WI38 (cell line): Measurements from ENCODE around the gene RASAL3.

ENCODE experiments used
- H3K4me3 ChIP-seq: 2 replicates; pipeline ENCODE4 v1.5.1; 2011; ENCODE audit warnings: low read depth, mild to moderate bottlenecking, control low read depth, low read length
- TF ChIP-seq, protein P1 (sequence below): IDR thresholded peaks from 2 replicates; pipeline ENCODE4 v1.5.1; 2012; ENCODE audit warnings: low read depth, mild to moderate bottlenecking, control low read depth, low read length

RASAL3 gene

DNA sequence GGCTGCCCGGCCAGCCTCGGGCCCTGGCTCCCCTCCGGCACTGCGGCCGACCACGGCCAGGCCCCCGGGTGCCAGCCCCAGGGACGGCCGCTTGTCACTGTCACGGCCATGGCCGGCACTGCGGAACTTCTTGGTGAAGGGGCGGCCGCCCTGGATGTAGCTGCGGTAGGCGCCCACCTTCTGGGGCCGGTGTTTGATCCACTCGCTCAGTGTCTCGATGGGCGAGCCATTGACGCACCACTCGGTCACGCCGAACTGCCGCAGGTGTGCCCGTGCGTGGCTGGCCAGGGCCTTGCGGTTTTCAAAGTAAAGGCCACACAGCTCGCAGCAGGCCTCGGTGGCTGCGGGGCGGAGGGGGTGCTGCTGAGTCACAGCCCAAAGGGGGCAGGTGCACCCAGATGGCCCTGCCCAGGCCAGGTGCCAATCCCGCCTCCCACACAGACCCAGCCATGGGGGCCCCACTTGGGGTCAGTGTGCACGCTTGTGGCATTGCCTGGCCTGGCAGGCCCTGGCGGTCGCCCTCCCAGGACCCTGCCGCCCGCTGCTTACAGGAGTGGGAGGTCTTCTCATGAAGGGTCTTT lies 39.6 kb downstream of the RASAL3 start:
- H3K4me3 ChIP-seq = no peak overlapping the region
- TF ChIP-seq, protein P1, sequence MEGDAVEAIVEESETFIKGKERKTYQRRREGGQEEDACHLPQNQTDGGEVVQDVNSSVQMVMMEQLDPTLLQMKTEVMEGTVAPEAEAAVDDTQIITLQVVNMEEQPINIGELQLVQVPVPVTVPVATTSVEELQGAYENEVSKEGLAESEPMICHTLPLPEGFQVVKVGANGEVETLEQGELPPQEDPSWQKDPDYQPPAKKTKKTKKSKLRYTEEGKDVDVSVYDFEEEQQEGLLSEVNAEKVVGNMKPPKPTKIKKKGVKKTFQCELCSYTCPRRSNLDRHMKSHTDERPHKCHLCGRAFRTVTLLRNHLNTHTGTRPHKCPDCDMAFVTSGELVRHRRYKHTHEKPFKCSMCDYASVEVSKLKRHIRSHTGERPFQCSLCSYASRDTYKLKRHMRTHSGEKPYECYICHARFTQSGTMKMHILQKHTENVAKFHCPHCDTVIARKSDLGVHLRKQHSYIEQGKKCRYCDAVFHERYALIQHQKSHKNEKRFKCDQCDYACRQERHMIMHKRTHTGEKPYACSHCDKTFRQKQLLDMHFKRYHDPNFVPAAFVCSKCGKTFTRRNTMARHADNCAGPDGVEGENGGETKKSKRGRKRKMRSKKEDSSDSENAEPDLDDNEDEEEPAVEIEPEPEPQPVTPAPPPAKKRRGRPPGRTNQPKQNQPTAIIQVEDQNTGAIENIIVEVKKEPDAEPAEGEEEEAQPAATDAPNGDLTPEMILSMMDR = no peak

- TF ChIP-seq, protein P1 = no peak
- no peak overlapping the region for H3K4me3 ChIP-seq
Observed at GRCh38 chr19:15424121-15424520, 40.2 kb downstream of the RASAL3 start.

DNA sequence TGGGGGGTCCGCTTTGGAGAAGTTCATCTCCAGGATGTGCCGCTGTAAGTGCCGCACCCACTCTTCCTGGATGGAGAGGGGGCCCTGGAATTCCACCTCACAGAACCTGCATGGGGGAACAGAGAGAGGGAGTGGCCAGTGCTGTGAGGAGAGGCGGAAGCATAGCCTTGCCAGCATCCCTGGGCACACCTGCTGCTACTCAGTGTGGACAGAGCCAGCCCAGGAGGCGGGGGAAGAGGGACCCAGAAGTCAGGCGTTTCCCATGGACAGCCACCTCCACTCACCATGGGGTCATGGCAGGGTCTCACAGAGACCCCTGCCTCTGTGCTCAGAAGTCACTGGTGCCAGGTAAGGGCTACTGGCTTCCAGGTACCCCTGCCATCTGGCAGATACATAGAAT lies 41.2 kb downstream of the RASAL3 start:
- H3K4me3 ChIP-seq = no peak overlapping the region
- TF ChIP-seq, protein P1 = no peak

GRCh38 chr19:15422296-15423075 lies 41.9 kb downstream of the RASAL3 start:
- TF ChIP-seq, protein P1 = no peak
- no peak overlapping the region for H3K4me3 ChIP-seq

GRCh38 chr19:15421721-15422260 lies 42.6 kb downstream of the RASAL3 start:
- H3K4me3 ChIP-seq = no peak overlapping the region
- TF ChIP-seq, protein P1 = no peak

- TF ChIP-seq, protein P1 = no peak
- no peak overlapping the region for H3K4me3 ChIP-seq
Observed at GRCh38 chr19:15421136-15421695, 43.1 kb downstream of the RASAL3 start.

- TF ChIP-seq, protein P1 = no peak
- H3K4me3 ChIP-seq = peak overlapping the region; percentile 57
Observed at GRCh38 chr19:15419413-15420025, 44.8 kb downstream of the RASAL3 start.
